WTC11 (cell line): Measurements from ENCODE around the gene MPP2. TPM values are rescaled to one million over a fixed set of nuclear protein-coding genes. Genes with fewer than 3 reads are reported as not detected.

Experiments used
- ATAC-seq: fragments of 200-7000 bp; cut with Tn5 transposase; 2 replicates; pipeline ENCODE4 v1.10.0; 2021; ENCODE audit warnings: mild to moderate bottlenecking, moderate library complexity
- CTCF ChIA-PET: fragments of 300-600 bp; sonication (Branson Sonifier 250); formaldehyde crosslinking; loops from one replicate; lab custom pipeline; 2021; ENCODE audit warnings: antibody characterized with exemption; lab: Charles Lee
- POLR2A ChIA-PET: fragments of 350-600 bp; sonication (Branson Sonifier 250); formaldehyde crosslinking; loops from one replicate; lab custom pipeline; 2021; ENCODE audit warnings: antibody characterized with exemption; lab: Charles Lee
- DNase-seq: peaks from one replicate; pipeline ENCODE4 v3.0.0; 2021; ENCODE audit warnings: low spot score
- H3K27ac Mint-ChIP-seq: 2 replicates; pipeline ENCODE4 v1.8.0; 2021; ENCODE audit warnings: mixed read lengths
- H3K27me3 Mint-ChIP-seq: 2 replicates; pipeline ENCODE4 v1.8.0; 2021; ENCODE audit warnings: low read depth, mild to moderate bottlenecking, moderate library complexity, mixed read lengths
- H3K36me3 Mint-ChIP-seq: 2 replicates; pipeline ENCODE4 v1.8.0; 2021; ENCODE audit warnings: mixed read lengths
- H3K4me1 Mint-ChIP-seq: 2 replicates; pipeline ENCODE4 v1.8.0; 2022; ENCODE audit warnings: mixed read lengths
- H3K4me3 Mint-ChIP-seq: 2 replicates; pipeline ENCODE4 v1.8.0; 2021; ENCODE audit warnings: mild to moderate bottlenecking, moderate library complexity, mixed read lengths
- H3K9me3 Mint-ChIP-seq: 2 replicates; pipeline ENCODE4 v1.8.0; 2021; ENCODE audit warnings: mixed read lengths
- CREB1 ChIP-seq: sonication (generic); formaldehyde crosslinking; IDR thresholded peaks from 2 replicates; pipeline ENCODE4 v1.8.0; 2023; ENCODE audit warnings: mild to moderate bottlenecking, missing genetic modification reagents
- ELF4 ChIP-seq: sonication (generic); formaldehyde crosslinking; IDR thresholded peaks from 2 replicates; pipeline ENCODE4 v1.8.1; 2022; ENCODE audit warnings: low read depth, mild to moderate bottlenecking, moderate library complexity, missing genetic modification reagents
- GABPB1 ChIP-seq: sonication (generic); formaldehyde crosslinking; IDR thresholded peaks from 2 replicates; pipeline ENCODE4 v1.8.1; 2023; ENCODE audit warnings: mild to moderate bottlenecking, missing genetic modification reagents
- JUN ChIP-seq: sonication (generic); formaldehyde crosslinking; IDR thresholded peaks from 2 replicates; pipeline ENCODE4 v1.8.0; 2023; ENCODE audit warnings: mild to moderate bottlenecking, missing genetic modification reagents
- KAT7 ChIP-seq: sonication (generic); formaldehyde crosslinking; IDR thresholded peaks from 2 replicates; pipeline ENCODE4 v1.8.1; 2023; ENCODE audit warnings: missing genetic modification reagents, mild to moderate bottlenecking, borderline replicate concordance
- MXD4 ChIP-seq: fragments of 250-450 bp; sonication (Bioruptor Pico); IDR thresholded peaks from 2 replicates; pipeline ENCODE4 v1.8.0; 2021; ENCODE audit warnings: mild to moderate bottlenecking, moderate library complexity, borderline replicate concordance
- NFE2L1 ChIP-seq: sonication (generic); formaldehyde crosslinking; IDR thresholded peaks from 2 replicates; pipeline ENCODE4 v1.8.1; 2023; ENCODE audit warnings: missing genetic modification reagents
- PRRX2 ChIP-seq: fragments of 250-450 bp; sonication (Bioruptor Pico); IDR thresholded peaks from 2 replicates; pipeline ENCODE4 v1.8.0; 2021; ENCODE audit warnings: mild to moderate bottlenecking
- SMAD4 ChIP-seq: sonication (generic); formaldehyde crosslinking; IDR thresholded peaks from 2 replicates; pipeline ENCODE4 v1.8.0; 2022; ENCODE audit warnings: mild to moderate bottlenecking, missing genetic modification reagents
- TP53 ChIP-seq: sonication (generic); formaldehyde crosslinking; IDR thresholded peaks from 2 replicates; pipeline ENCODE4 v1.8.1; 2023; ENCODE audit warnings: mild to moderate bottlenecking, missing genetic modification reagents
- total RNA-seq: library from RNA; stranded (reverse); gene quantifications from 3 replicates; pipeline ENCODE4 v1.2.3, GENCODE V29; 2021
- TF ChIP-seq, protein P1 (sequence below): fragments of 250-450 bp; sonication (Bioruptor Pico); IDR thresholded peaks from 2 replicates; pipeline ENCODE4 v1.9.0; 2021; ENCODE audit warnings: mild to moderate bottlenecking
- TF ChIP-seq, protein P2 (sequence below): sonication (generic); formaldehyde crosslinking; conservative IDR thresholded peaks from 2 replicates; pipeline ENCODE4 v1.8.1; 2022; ENCODE audit warnings: mild to moderate bottlenecking, missing genetic modification reagents
- TF ChIP-seq, protein P3 (sequence below): sonication (generic); formaldehyde crosslinking; IDR thresholded peaks from 2 replicates; pipeline ENCODE4 v1.8.0; 2022; ENCODE audit warnings: mild to moderate bottlenecking, missing genetic modification reagents
- TF ChIP-seq, protein P4 (sequence below): fragments of 250-450 bp; sonication (Bioruptor Pico); conservative IDR thresholded peaks from 2 replicates; pipeline ENCODE4 v1.9.0; 2021; ENCODE audit warnings: mild to moderate bottlenecking
- TF ChIP-seq, protein P5 (sequence below): sonication (generic); formaldehyde crosslinking; IDR thresholded peaks from 2 replicates; pipeline ENCODE4 v1.8.1; 2022; ENCODE audit warnings: mild to moderate bottlenecking, moderate library complexity, missing genetic modification reagents
- TF ChIP-seq, protein P6 (sequence below): sonication (generic); formaldehyde crosslinking; IDR thresholded peaks from 2 replicates; pipeline ENCODE4 v1.8.1; 2022; ENCODE audit warnings: low read depth, missing genetic modification reagents, borderline replicate concordance
- TF ChIP-seq, protein P7 (sequence below): fragments of 200-600 bp; IDR thresholded peaks from 2 replicates; pipeline ENCODE4 v1.8.0; 2022; ENCODE audit warnings: antibody characterized with exemption
- TF ChIP-seq, protein P8 (sequence below): sonication (generic); formaldehyde crosslinking; IDR thresholded peaks from 2 replicates; pipeline ENCODE4 v1.8.1; 2023; ENCODE audit warnings: mild to moderate bottlenecking, moderate library complexity, missing genetic modification reagents
- TF ChIP-seq, protein P9 (sequence below): sonication (generic); formaldehyde crosslinking; IDR thresholded peaks from 2 replicates; pipeline ENCODE4 v1.8.1; 2022; ENCODE audit warnings: missing genetic modification reagents, borderline replicate concordance
- TF ChIP-seq, protein P10 (sequence below): fragments of 250-450 bp; sonication (Bioruptor Pico); IDR thresholded peaks from 2 replicates; pipeline ENCODE4 v1.9.0; 2021; ENCODE audit warnings: moderate library complexity, mild to moderate bottlenecking, inconsistent platforms, borderline replicate concordance

The MPP2 gene
- total RNA-seq, 1 experiment from 2014 or later: 29.3 TPM

DNA sequence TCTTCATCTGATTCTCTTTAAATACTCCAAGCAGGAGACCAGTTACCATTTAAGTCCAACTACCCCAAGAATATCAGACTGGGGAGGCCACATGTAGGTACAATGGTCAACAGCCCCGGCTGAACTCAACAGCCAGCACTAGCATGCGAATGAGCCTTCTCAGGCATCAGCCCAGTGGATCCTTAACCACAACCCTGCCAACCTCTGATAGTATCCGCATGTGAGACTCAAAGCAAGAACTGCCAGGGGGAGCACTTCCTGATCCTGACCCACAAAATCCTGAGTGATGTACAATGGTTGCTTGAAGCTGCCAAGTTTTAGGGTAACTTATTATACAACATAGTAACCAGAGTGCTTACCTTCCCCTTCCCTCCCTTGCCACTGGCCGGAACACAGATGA is 42.4 kb upstream of the MPP2 start:
- Mint-ChIP-seq H3K27ac (no peak overlapping the region), H3K9me3 (no peaks in the 10 kb centered on the region), H3K4me1 (peaks cover 20% of the 10 kb centered on the region)
- TF ChIP-seq NFE2L1 (no peak), KAT7 (CRISPR knock-in tag) (no peak), MXD4 (no peak), CREB1 (no peak), ELF4 (CRISPR knock-in tag) (no peak), PRRX2 (CRISPR knock-in tag) (no peak), GABPB1 (no peak), SMAD4 (CRISPR knock-in tag) (no peak)
- TF ChIP-seq, protein P1, sequence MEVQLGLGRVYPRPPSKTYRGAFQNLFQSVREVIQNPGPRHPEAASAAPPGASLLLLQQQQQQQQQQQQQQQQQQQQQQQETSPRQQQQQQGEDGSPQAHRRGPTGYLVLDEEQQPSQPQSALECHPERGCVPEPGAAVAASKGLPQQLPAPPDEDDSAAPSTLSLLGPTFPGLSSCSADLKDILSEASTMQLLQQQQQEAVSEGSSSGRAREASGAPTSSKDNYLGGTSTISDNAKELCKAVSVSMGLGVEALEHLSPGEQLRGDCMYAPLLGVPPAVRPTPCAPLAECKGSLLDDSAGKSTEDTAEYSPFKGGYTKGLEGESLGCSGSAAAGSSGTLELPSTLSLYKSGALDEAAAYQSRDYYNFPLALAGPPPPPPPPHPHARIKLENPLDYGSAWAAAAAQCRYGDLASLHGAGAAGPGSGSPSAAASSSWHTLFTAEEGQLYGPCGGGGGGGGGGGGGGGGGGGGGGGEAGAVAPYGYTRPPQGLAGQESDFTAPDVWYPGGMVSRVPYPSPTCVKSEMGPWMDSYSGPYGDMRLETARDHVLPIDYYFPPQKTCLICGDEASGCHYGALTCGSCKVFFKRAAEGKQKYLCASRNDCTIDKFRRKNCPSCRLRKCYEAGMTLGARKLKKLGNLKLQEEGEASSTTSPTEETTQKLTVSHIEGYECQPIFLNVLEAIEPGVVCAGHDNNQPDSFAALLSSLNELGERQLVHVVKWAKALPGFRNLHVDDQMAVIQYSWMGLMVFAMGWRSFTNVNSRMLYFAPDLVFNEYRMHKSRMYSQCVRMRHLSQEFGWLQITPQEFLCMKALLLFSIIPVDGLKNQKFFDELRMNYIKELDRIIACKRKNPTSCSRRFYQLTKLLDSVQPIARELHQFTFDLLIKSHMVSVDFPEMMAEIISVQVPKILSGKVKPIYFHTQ (CRISPR knock-in tag): no peak
- TF ChIP-seq, protein P2, sequence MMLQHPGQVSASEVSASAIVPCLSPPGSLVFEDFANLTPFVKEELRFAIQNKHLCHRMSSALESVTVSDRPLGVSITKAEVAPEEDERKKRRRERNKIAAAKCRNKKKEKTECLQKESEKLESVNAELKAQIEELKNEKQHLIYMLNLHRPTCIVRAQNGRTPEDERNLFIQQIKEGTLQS (CRISPR knock-in tag): no peak
- TF ChIP-seq, protein P3, sequence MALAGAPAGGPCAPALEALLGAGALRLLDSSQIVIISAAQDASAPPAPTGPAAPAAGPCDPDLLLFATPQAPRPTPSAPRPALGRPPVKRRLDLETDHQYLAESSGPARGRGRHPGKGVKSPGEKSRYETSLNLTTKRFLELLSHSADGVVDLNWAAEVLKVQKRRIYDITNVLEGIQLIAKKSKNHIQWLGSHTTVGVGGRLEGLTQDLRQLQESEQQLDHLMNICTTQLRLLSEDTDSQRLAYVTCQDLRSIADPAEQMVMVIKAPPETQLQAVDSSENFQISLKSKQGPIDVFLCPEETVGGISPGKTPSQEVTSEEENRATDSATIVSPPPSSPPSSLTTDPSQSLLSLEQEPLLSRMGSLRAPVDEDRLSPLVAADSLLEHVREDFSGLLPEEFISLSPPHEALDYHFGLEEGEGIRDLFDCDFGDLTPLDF (CRISPR knock-in tag): no peak
- TF ChIP-seq, protein P4, sequence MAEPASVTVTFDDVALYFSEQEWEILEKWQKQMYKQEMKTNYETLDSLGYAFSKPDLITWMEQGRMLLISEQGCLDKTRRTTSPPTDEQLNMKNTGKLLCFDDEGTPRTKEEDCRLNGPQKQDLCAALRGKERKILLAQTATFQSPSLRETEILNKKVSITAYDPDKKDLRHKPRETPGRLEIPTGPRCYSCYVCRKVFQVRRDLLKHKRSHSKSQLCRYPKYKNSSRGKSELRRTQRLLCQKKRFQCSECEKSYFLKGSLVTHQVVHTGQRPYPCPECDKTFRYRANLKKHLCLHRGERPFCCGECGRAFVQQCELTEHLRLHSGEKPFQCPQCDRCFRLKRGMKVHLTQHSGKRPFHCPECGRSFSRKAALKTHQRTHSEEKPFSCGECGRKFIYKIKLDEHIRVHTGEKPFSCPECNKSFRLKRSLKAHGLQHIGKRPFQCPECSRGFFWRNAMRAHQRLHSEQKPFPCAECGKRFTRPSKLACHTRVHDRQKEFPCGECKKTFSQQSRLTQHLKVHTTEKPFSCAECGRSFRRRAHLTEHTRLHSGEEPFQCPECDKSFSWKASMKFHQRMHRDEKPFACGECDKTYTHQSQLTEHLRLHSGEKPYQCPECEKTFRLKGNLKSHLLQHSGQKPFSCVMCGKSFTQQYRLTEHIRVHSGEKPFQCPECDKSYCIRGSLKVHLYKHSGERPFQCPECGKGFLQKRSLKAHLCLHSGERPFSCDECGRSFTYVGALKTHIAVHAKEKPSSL (CRISPR knock-in tag): no peak
- TF ChIP-seq, protein P5, sequence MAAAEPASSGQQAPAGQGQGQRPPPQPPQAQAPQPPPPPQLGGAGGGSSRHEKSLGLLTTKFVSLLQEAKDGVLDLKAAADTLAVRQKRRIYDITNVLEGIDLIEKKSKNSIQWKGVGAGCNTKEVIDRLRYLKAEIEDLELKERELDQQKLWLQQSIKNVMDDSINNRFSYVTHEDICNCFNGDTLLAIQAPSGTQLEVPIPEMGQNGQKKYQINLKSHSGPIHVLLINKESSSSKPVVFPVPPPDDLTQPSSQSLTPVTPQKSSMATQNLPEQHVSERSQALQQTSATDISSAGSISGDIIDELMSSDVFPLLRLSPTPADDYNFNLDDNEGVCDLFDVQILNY (CRISPR knock-in tag): no peak
- TF ChIP-seq, all 79 proteins: peak for 0
- Mint-ChIP-seq H3K36me3 (no peaks in the 10 kb centered on the region), H3K4me3 (no peak overlapping the region), H3K27me3 (peaks cover 46% of the 10 kb centered on the region)
- ATAC-seq (no peak), DNase-seq (no peak)
- ChIA-PET POLR2A (interaction anchor here (0.9 kb wide), 1 partner anchor 62 kb away, joined by 3 read pairs; no protein-coding TSS in a partner anchor), CTCF (interaction anchor here (0.7 to 1.6 kb wide), 5 partner anchors 9 to 168 kb away, joined by 3 to 4 read pairs (median 3); no protein-coding TSS in a partner anchor)

DNA sequence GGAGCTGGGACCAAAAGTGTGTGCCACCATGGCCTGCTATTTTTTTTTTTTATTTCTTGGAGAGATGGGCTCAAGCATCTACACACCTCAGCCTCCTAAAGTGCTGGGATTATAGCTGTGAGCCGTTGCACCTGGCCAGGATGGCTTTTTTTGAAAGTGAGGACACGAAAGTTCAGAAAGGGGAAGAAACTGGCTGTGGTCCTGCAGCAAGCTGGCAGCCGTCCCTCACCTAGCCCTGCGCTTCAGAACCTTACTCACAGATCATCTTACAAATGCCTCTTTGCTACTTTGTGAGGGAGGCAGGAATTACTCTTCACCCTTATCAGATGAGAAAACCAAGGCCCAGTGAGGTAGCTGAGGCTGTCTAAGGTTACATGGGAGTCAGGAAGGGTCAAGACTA is 39.4 kb upstream of the MPP2 start:
- DNase-seq (no peak), ATAC-seq (no peak)
- Mint-ChIP-seq H3K27me3 (peaks cover 18% of the 10 kb centered on the region), H3K4me3 (no peak overlapping the region), H3K4me1 (peaks cover 20% of the 10 kb centered on the region), H3K9me3 (no peaks in the 10 kb centered on the region), H3K27ac (no peak overlapping the region), H3K36me3 (no peaks in the 10 kb centered on the region)
- CTCF ChIA-PET: interaction anchor here (0.5 to 5.8 kb wide), 10 partner anchors 9 to 222 kb away, joined by 3 to 58 read pairs (median 4); no protein-coding TSS in a partner anchor
- POLR2A ChIA-PET: no interaction called here
- TF ChIP-seq, protein P6, sequence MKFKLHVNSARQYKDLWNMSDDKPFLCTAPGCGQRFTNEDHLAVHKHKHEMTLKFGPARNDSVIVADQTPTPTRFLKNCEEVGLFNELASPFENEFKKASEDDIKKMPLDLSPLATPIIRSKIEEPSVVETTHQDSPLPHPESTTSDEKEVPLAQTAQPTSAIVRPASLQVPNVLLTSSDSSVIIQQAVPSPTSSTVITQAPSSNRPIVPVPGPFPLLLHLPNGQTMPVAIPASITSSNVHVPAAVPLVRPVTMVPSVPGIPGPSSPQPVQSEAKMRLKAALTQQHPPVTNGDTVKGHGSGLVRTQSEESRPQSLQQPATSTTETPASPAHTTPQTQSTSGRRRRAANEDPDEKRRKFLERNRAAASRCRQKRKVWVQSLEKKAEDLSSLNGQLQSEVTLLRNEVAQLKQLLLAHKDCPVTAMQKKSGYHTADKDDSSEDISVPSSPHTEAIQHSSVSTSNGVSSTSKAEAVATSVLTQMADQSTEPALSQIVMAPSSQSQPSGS (CRISPR knock-in tag): no peak
- no peak for TF ChIP-seq JUN (CRISPR knock-in tag)
- TF ChIP-seq TP53: no peak
- TF ChIP-seq, protein P7, sequence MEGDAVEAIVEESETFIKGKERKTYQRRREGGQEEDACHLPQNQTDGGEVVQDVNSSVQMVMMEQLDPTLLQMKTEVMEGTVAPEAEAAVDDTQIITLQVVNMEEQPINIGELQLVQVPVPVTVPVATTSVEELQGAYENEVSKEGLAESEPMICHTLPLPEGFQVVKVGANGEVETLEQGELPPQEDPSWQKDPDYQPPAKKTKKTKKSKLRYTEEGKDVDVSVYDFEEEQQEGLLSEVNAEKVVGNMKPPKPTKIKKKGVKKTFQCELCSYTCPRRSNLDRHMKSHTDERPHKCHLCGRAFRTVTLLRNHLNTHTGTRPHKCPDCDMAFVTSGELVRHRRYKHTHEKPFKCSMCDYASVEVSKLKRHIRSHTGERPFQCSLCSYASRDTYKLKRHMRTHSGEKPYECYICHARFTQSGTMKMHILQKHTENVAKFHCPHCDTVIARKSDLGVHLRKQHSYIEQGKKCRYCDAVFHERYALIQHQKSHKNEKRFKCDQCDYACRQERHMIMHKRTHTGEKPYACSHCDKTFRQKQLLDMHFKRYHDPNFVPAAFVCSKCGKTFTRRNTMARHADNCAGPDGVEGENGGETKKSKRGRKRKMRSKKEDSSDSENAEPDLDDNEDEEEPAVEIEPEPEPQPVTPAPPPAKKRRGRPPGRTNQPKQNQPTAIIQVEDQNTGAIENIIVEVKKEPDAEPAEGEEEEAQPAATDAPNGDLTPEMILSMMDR: no peak
- TF ChIP-seq, protein P8, sequence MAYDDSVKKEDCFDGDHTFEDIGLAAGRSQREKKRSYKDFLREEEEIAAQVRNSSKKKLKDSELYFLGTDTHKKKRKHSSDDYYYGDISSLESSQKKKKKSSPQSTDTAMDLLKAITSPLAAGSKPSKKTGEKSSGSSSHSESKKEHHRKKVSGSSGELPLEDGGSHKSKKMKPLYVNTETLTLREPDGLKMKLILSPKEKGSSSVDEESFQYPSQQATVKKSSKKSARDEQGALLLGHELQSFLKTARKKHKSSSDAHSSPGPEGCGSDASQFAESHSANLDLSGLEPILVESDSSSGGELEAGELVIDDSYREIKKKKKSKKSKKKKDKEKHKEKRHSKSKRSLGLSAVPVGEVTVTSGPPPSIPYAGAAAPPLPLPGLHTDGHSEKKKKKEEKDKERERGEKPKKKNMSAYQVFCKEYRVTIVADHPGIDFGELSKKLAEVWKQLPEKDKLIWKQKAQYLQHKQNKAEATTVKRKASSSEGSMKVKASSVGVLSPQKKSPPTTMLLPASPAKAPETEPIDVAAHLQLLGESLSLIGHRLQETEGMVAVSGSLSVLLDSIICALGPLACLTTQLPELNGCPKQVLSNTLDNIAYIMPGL (CRISPR knock-in tag): no peak
- no peak for TF ChIP-seq CREB1
- TF ChIP-seq, protein P9, sequence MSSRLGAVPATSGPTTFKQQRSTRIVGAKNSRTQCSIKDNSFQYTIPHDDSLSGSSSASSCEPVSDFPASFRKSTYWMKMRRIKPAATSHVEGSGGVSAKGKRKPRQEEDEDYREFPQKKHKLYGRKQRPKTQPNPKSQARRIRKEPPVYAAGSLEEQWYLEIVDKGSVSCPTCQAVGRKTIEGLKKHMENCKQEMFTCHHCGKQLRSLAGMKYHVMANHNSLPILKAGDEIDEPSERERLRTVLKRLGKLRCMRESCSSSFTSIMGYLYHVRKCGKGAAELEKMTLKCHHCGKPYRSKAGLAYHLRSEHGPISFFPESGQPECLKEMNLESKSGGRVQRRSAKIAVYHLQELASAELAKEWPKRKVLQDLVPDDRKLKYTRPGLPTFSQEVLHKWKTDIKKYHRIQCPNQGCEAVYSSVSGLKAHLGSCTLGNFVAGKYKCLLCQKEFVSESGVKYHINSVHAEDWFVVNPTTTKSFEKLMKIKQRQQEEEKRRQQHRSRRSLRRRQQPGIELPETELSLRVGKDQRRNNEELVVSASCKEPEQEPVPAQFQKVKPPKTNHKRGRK (CRISPR knock-in tag): no peak
- TF ChIP-seq, protein P10, sequence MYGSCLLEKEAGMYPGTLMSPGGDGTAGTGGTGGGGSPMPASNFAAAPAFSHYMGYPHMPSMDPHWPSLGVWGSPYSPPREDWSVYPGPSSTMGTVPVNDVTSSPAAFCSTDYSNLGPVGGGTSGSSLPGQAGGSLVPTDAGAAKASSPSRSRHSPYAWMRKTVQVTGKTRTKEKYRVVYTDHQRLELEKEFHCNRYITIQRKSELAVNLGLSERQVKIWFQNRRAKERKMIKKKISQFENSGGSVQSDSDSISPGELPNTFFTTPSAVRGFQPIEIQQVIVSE (CRISPR knock-in tag): no peak
